GM12875 (cell line): ENCODE results near the gene CNTNAP2.

Experiments used
- H3K4me3 ChIP-seq: one replicate; pipeline ENCODE4 v1.5.1; 2011; ENCODE audit warnings: low read depth, low read length, control low read depth
- TF ChIP-seq, protein P1 (sequence below): IDR thresholded peaks from 2 replicates; pipeline ENCODE4 v1.5.1; 2011; ENCODE audit warnings: low read depth, mild to moderate bottlenecking, control low read depth, inconsistent platforms, low read length, moderate library complexity, borderline replicate concordance; ENCODE audit not compliant: insufficient read depth

Gene CNTNAP2

DNA sequence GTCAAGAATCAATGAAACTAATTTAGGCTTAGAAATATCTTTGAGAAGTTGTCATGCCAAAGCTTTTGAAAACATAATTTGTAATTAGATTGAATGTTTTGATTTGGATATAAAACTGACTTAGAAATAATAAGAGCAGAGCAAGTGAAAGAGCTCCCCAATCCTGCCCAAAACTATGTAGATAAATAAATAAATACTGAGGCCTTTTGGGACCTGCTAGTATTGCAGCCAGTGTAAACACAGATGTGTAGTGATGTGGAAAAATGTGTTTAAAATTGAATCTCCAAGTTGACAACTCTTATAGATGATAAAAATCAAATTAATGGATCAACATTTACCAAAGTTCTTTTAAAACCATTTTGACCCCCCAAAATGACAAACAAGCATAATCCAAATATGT, 896.1 kb downstream of the CNTNAP2 start:
- no peak overlapping the region for H3K4me3 ChIP-seq
- TF ChIP-seq, protein P1, sequence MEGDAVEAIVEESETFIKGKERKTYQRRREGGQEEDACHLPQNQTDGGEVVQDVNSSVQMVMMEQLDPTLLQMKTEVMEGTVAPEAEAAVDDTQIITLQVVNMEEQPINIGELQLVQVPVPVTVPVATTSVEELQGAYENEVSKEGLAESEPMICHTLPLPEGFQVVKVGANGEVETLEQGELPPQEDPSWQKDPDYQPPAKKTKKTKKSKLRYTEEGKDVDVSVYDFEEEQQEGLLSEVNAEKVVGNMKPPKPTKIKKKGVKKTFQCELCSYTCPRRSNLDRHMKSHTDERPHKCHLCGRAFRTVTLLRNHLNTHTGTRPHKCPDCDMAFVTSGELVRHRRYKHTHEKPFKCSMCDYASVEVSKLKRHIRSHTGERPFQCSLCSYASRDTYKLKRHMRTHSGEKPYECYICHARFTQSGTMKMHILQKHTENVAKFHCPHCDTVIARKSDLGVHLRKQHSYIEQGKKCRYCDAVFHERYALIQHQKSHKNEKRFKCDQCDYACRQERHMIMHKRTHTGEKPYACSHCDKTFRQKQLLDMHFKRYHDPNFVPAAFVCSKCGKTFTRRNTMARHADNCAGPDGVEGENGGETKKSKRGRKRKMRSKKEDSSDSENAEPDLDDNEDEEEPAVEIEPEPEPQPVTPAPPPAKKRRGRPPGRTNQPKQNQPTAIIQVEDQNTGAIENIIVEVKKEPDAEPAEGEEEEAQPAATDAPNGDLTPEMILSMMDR = no peak

DNA sequence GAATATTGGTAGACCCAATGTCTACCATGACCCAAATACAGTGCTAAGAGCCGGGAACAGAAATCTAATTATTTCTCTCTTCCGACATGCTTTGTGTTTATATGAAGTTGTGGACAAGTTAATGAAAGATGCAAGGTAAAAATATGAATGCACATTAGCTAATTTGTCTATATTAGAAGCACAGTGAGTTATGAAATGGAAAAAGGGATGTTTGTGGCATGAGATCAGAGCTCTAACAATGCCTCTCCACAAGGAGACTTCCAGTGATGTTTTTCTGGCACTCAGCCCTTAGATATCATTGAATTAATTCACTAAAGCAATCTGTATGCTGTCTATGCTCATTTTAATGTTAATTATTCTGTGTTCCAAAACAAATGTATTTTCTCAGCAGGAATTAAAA, 897.2 kb downstream of the CNTNAP2 start:
- no peak overlapping the region for H3K4me3 ChIP-seq

DNA sequence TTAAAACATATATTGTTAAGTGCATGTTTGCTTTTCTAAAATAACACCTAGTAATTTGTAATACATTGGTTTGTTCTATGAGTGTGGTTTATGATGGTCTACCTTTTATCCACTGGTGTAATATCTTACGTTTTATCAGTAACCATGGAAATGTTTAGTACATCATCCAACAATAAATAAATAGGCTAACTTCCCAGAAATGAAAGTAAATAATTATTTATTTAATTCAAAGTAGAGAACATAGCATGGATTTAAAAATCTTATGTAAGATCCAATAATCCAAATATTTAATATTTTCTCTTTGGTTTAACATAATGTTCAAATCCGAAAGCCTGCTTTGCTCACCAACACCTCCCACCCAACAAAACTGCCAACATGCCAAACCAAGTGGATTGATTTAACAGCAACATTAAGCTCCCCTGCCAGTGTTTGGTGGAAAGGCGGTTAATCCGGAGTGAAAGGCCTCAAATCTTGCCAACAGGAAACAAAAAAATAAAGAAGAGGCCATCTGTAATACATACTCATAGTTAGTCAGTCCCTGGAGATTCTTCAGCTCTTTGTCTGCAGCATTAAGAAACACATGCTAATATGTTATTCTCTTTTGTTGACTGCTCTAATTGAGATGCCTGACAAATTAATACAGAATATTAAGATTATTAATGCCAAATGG, 897.8 kb downstream of the CNTNAP2 start:
- H3K4me3 ChIP-seq = no peak overlapping the region
- TF ChIP-seq, protein P1 = no peak

More for the DNA sequence above, 897.2 kb downstream of the CNTNAP2 start:
- TF ChIP-seq, protein P1 = no peak

DNA sequence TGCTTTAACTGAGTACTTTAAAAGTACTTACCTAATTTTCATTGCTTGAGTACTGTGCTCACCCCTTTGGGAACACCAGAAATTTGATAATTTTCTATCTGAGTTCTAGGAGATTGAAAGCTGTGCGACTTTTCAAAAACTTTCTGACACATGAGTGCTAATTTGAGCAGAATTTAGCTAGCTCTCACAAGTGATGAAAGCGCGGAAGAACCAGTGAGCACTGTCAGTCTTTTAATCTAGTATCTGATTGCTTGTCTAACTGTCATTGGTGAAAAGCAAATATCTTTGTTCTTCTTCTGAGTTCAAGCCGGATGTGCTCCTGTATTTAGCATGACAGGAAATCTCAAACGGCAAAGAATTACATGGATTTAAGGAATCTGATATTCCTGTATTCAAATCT, 899.4 kb downstream of the CNTNAP2 start:
- TF ChIP-seq, protein P1 = no peak
- no peak overlapping the region for H3K4me3 ChIP-seq

DNA sequence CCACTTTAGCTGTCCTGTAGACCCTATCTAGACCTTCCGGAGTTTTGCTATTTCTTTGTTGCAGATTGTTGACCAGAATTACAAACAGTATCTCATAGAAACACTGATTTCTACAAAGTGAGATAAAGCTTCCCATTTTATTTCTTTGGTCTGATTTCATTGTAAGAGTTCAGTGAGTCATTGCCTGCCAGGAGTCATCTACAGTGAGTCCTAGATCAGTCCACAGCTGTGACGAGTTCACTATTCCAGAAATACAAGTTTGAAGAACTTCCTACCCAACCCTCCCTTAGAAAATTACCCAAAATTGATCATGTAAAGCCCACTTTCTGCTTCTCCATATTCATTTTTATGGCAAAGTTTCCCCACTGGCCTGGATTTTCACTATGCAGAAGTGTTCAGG, 905.5 kb downstream of the CNTNAP2 start:
- H3K4me3 ChIP-seq = no peak overlapping the region
- TF ChIP-seq, protein P1 = no peak

DNA sequence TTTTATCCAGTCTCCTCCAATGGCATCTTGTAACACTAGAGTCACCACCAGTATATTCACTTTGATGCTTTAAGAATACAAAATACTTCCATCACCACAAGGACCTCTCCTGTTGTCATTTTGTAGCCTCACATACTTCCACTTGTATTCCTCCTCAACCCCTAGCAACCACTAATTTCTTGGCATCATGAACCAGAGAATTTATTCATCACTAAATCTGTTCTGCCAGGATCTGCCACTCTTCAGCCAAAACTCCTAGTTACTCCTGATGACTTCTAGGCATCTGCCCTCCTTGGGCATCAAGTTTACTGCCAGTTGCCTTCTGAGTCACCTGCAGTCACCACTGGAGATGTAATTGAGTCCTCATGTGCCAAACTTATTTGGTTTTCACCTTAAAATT, 906.8 kb downstream of the CNTNAP2 start:
- no peak overlapping the region for H3K4me3 ChIP-seq
- TF ChIP-seq, protein P1 = no peak

DNA sequence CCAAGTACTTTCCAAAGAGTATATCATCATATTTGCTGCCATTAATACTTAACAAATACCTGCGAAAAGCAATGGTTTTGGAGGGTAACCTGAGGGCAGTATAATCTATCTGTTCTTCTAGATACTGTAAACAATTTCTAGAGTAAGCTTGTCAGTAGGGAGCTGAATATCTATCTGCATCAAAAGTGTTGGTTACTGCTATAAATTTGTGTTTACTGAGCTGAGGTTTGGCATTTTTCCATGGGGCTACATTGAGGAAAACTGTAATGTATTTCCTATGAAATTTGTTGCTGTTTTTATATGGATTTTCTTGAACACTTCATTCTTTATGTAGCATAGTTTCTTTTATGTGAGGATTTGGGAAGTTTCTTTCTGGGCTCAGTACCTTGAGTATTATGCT, 913.4 kb downstream of the CNTNAP2 start:
- H3K4me3 ChIP-seq = no peak overlapping the region
- TF ChIP-seq, protein P1 = no peak
